SK-N-SH (cell line): ENCODE results near the gene POMC.
"Not testable (repeated sequence)": the region's sequence is repeated elsewhere in the genome, so short reads cannot be mapped to it uniquely, and the experiment has no call there.

Experiments
- CHD2 ChIP-seq: fragments of 150-350 bp; IDR thresholded peaks from 2 replicates; pipeline ENCODE4 v1.6.1; 2018; ENCODE audit warnings: low read length; ENCODE audit not compliant: partially characterized antibody
- EZH2phosphoT487 ChIP-seq: fragments of 200-600 bp; sonication (generic); IDR thresholded peaks from 2 replicates; pipeline ENCODE4 v1.6.1; 2017; ENCODE audit warnings: low read depth, mixed run types, mild to moderate bottlenecking, antibody characterized with exemption, moderate library complexity, borderline replicate concordance
- NFIC ChIP-seq: IDR thresholded peaks from 2 replicates; pipeline ENCODE4 v1.4.0; 2012; ENCODE audit warnings: borderline replicate concordance
- YY1 ChIP-seq: IDR thresholded peaks from 2 replicates; pipeline ENCODE4 v1.4.0; 2012; ENCODE audit warnings: low read depth, mild to moderate bottlenecking
- TF ChIP-seq, protein P1 (sequence below): fragments of 200-600 bp; sonication (generic); IDR thresholded peaks from 2 replicates; pipeline ENCODE4 v1.6.1; 2017; ENCODE audit warnings: antibody characterized with exemption, mild to moderate bottlenecking, moderate library complexity
- TF ChIP-seq, protein P2 (sequence below): IDR thresholded peaks from 2 replicates; pipeline ENCODE4 v1.4.0; 2012; ENCODE audit warnings: low read depth
- TF ChIP-seq, protein P3 (sequence below): fragments of 150-350 bp; IDR thresholded peaks from 2 replicates; pipeline ENCODE4 v1.6.1; 2017; ENCODE audit warnings: antibody characterized with exemption, low read length, low read depth, borderline replicate concordance

DNA sequence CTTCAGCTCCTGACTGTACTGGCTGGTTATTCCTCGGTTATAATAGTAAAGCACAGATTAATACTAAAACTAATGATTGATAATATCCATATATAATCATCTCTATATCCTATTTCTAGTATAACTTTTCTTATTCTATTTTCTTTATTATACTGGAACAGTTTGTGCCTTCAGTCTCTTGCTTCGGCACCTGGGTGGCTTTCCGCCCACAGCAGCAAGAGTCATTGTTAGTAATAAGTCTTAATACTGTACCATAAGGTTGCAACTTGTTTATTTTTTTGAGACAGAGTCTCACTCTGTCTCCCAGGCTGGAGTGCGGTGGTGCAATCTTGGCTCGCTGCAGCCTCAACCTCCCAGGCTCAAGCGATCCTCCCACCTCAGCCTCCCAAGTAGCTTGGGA is 42.5 kb upstream of the POMC start:
- TF ChIP-seq, protein P1, sequence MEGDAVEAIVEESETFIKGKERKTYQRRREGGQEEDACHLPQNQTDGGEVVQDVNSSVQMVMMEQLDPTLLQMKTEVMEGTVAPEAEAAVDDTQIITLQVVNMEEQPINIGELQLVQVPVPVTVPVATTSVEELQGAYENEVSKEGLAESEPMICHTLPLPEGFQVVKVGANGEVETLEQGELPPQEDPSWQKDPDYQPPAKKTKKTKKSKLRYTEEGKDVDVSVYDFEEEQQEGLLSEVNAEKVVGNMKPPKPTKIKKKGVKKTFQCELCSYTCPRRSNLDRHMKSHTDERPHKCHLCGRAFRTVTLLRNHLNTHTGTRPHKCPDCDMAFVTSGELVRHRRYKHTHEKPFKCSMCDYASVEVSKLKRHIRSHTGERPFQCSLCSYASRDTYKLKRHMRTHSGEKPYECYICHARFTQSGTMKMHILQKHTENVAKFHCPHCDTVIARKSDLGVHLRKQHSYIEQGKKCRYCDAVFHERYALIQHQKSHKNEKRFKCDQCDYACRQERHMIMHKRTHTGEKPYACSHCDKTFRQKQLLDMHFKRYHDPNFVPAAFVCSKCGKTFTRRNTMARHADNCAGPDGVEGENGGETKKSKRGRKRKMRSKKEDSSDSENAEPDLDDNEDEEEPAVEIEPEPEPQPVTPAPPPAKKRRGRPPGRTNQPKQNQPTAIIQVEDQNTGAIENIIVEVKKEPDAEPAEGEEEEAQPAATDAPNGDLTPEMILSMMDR = not testable (repeated sequence)
- not testable (repeated sequence) for TF ChIP-seq YY1, NFIC, CHD2, EZH2phosphoT487
- TF ChIP-seq, protein P2, sequence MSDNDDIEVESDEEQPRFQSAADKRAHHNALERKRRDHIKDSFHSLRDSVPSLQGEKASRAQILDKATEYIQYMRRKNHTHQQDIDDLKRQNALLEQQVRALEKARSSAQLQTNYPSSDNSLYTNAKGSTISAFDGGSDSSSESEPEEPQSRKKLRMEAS = not testable (repeated sequence)
- TF ChIP-seq, protein P3, sequence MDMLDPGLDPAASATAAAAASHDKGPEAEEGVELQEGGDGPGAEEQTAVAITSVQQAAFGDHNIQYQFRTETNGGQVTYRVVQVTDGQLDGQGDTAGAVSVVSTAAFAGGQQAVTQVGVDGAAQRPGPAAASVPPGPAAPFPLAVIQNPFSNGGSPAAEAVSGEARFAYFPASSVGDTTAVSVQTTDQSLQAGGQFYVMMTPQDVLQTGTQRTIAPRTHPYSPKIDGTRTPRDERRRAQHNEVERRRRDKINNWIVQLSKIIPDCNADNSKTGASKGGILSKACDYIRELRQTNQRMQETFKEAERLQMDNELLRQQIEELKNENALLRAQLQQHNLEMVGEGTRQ = not testable (repeated sequence)
